ENCODE measurements around the gene SH2D2A.

Gene SH2D2A

DNA sequence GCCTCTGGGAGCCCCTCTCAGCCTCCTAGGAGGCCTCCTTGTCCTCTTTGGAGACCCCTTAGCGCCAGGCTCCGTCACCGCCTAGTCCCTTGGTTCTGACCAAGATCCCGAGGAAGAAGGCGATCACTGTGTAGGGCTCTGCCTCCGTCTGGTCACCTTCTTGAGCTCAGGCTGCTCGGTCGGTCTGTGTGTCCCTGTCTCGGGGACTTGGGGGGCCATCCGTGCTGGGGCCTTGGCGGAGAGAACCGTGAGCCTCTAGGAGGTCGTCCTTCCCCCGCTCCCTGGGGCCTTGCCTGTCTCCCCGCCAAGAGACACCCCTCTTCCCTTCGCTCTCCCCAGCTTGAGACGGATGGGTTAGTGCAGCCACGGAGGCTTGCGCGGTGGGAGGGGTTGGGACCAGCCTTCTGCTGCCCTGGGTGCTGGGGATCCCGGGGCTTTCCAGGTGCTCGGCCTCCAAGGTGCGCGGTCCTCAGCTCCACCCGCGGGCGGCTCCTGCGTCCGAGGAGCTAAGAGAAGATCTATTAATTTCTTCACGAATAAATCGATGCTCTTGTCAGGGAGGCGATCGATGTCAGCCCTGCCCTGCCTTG is 43.0 kb upstream of the SH2D2A start:
- Histone ChIP-seq H3K36me3 (ENCODE audit: insufficient read depth, low read length) (no peaks in the 10 kb centered on the region), H2AFZ (ENCODE audit: low read depth, low read length) (no peak overlapping the region), H3K4me2 (ENCODE audit: insufficient read depth, low read length) (no peak overlapping the region), H3K27me3 (ENCODE audit: insufficient read depth, low read length, poor library complexity) (peaks cover 56% of the 10 kb centered on the region), H3K9me3 (ENCODE audit: insufficient read depth, low read length, severe bottlenecking) (no peaks in the 10 kb centered on the region), H3K4me3 (ENCODE audit: low read depth in 1 of 2, low read length in 2 of 2) (no peak overlapping the region), H3K4me1 (ENCODE audit: insufficient read depth, low read length) (peaks cover 20% of the 10 kb centered on the region), H3K79me2 (ENCODE audit: insufficient read depth, low read length) (no peaks in the 10 kb centered on the region), H3K27ac (ENCODE audit: low read length) (no peak overlapping the region), H3K9ac (ENCODE audit: low read depth, low read length) (no peak overlapping the region), H4K20me1 (ENCODE audit: insufficient read depth, low read length) (peaks cover 11% of the 10 kb centered on the region)
- ATAC-seq (ENCODE audit: insufficient read depth, low read depth) (no peak), DNase-seq (no peak)
- TF ChIP-seq EZH2 (IDR thresholded peaks at IDR 0.05; ENCODE audit: borderline replicate concordance, low read depth, low read length, severe bottlenecking), result no peak
- TF ChIP-seq, protein P1, sequence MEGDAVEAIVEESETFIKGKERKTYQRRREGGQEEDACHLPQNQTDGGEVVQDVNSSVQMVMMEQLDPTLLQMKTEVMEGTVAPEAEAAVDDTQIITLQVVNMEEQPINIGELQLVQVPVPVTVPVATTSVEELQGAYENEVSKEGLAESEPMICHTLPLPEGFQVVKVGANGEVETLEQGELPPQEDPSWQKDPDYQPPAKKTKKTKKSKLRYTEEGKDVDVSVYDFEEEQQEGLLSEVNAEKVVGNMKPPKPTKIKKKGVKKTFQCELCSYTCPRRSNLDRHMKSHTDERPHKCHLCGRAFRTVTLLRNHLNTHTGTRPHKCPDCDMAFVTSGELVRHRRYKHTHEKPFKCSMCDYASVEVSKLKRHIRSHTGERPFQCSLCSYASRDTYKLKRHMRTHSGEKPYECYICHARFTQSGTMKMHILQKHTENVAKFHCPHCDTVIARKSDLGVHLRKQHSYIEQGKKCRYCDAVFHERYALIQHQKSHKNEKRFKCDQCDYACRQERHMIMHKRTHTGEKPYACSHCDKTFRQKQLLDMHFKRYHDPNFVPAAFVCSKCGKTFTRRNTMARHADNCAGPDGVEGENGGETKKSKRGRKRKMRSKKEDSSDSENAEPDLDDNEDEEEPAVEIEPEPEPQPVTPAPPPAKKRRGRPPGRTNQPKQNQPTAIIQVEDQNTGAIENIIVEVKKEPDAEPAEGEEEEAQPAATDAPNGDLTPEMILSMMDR (IDR thresholded peaks at IDR 0.05; ENCODE audit: borderline replicate concordance, extremely low read depth, low read length, poor library complexity, severe bottlenecking), result no peak

DNA sequence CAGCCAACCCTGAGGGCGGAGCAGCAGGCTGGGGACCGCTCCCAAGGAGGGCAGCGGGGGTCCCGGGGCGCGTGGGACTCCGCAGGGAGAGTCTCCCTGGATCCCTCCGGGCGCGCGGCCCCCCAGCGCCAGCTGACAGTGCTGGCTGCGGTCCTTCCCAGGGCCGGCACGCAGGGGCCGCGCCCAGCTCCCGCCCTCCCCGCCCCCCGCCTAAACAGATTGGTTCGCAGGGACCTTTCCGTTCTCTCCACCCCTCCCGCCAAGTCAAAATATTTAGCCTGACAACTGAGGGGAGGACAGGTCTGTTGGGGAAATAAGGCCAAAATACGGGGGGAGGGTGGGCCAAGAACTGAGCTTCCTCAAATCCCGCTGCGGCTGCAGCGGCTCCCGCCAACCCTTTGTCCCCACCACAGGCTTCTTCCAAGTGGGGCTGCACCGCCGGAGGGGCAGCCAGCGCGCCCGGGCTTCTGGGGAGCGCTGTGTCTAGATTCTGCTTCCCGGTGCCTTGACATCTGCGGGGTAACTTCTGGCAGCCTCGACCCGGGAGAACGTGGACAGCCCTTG is 42.4 kb upstream of the SH2D2A start, which contains the start of gene INSRR:
TSS of gene INSRR (minus strand) at position 159 of the 564 bp plus-strand sequence. CDS start 496 bp downstream, outside the sequence.
- Histone ChIP-seq H3K79me2 (ENCODE audit: insufficient read depth, low read length) (no peaks in the 10 kb centered on the region), H2AFZ (ENCODE audit: low read depth, low read length) (no peak within 1 kb of the TSS), H3K9me3 (ENCODE audit: insufficient read depth, low read length, severe bottlenecking) (no peaks in the 10 kb centered on the region), H3K9ac (ENCODE audit: low read depth, low read length) (no peak within 1 kb of the TSS), H3K36me3 (ENCODE audit: insufficient read depth, low read length) (no peaks in the 10 kb centered on the region), H3K4me2 (ENCODE audit: insufficient read depth, low read length) (no peak within 1 kb of the TSS), H3K27ac (ENCODE audit: low read length) (no peak within 1 kb of the TSS), H4K20me1 (ENCODE audit: insufficient read depth, low read length) (peaks cover 10% of the 10 kb centered on the region), H3K4me1 (ENCODE audit: insufficient read depth, low read length) (peaks cover 20% of the 10 kb centered on the region), H3K27me3 (ENCODE audit: insufficient read depth, low read length, poor library complexity) (peaks cover 56% of the 10 kb centered on the region), H3K4me3 (ENCODE audit: low read depth in 1 of 2, low read length in 2 of 2) (no peak within 1 kb of the TSS)
- no peak for ATAC-seq (ENCODE audit: insufficient read depth, low read depth)
- TF ChIP-seq, protein P1 (IDR thresholded peaks at IDR 0.05; ENCODE audit: borderline replicate concordance, extremely low read depth, low read length, poor library complexity, severe bottlenecking), result no peak
- no peak for TF ChIP-seq EZH2 (IDR thresholded peaks at IDR 0.05; ENCODE audit: borderline replicate concordance, low read depth, low read length, severe bottlenecking)
- DNase-seq, result no peak

DNA sequence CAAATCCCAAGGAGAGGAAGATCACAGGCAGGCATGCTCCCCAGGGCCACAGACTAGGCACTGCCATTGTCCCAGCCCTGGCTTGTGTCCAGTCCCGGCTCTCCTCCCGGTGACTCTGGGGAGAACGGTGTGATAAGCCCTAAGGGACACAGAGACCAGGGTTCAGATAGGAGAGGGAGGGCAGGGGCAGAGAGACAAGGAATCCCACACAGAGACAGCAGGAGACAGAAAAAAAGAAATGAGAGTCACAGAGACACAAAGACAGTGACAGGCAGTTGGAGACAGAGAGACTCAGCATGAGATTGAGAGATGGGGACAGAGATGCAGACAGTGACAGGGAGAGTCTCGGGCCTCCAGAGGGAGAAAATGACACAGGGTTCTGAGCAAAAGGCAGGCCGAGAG is 41.9 kb upstream of the SH2D2A start:
- Histone ChIP-seq H3K36me3 (ENCODE audit: insufficient read depth, low read length) (no peaks in the 10 kb centered on the region), H3K27me3 (ENCODE audit: insufficient read depth, low read length, poor library complexity) (peaks cover 53% of the 10 kb centered on the region), H3K4me3 (ENCODE audit: low read depth in 1 of 2, low read length in 2 of 2) (no peak overlapping the region), H3K27ac (ENCODE audit: low read length) (no peak overlapping the region), H3K4me1 (ENCODE audit: insufficient read depth, low read length) (peaks cover 20% of the 10 kb centered on the region), H4K20me1 (ENCODE audit: insufficient read depth, low read length) (peaks cover 7% of the 10 kb centered on the region), H3K79me2 (ENCODE audit: insufficient read depth, low read length) (no peaks in the 10 kb centered on the region), H3K9me3 (ENCODE audit: insufficient read depth, low read length, severe bottlenecking) (no peaks in the 10 kb centered on the region), H3K9ac (ENCODE audit: low read depth, low read length) (no peak overlapping the region), H2AFZ (ENCODE audit: low read depth, low read length) (no peak overlapping the region), H3K4me2 (ENCODE audit: insufficient read depth, low read length) (no peak overlapping the region)
- ATAC-seq (ENCODE audit: insufficient read depth, low read depth), result no peak
- TF ChIP-seq, protein P1 (IDR thresholded peaks at IDR 0.05; ENCODE audit: borderline replicate concordance, extremely low read depth, low read length, poor library complexity, severe bottlenecking), result no peak
- no peak for TF ChIP-seq EZH2 (IDR thresholded peaks at IDR 0.05; ENCODE audit: borderline replicate concordance, low read depth, low read length, severe bottlenecking)
- DNase-seq, result no peak

All from DND-41 (cell line).